Fibroblast of skin of abdomen (primary cell): Measurements from ENCODE around the gene SCN8A. TPM values are rescaled to one million over a fixed set of nuclear protein-coding genes. Genes with fewer than 3 reads are reported as not detected.
A peak's percentile ranks its signal among the peaks of the same experiment; 100 is the strongest.
"Not testable (repeated sequence)": the region's sequence is repeated elsewhere in the genome, so short reads cannot be mapped to it uniquely, and the experiment has no call there.

Experiments used
- DNase-seq: peaks from one replicate; pipeline ENCODE4 v3.0.0-alpha.2; 2013
- polyA plus RNA-seq, 2 experiments: library from polyadenylated mRNA; unstranded; fragments of 120-200 nt; gene quantifications; one replicate each; pipeline ENCODE4 v1.2.1, GENCODE V29; 2013; ENCODE audit not compliant: insufficient read length in 2 of 2

SCN8A gene
- 11.3 TPM for polyA plus RNA-seq (2013, experiment 1 of 2; ENCODE audit: insufficient read length)
- polyA plus RNA-seq (2013, experiment 2 of 2; ENCODE audit: insufficient read length) = 11.2 TPM

DNA sequence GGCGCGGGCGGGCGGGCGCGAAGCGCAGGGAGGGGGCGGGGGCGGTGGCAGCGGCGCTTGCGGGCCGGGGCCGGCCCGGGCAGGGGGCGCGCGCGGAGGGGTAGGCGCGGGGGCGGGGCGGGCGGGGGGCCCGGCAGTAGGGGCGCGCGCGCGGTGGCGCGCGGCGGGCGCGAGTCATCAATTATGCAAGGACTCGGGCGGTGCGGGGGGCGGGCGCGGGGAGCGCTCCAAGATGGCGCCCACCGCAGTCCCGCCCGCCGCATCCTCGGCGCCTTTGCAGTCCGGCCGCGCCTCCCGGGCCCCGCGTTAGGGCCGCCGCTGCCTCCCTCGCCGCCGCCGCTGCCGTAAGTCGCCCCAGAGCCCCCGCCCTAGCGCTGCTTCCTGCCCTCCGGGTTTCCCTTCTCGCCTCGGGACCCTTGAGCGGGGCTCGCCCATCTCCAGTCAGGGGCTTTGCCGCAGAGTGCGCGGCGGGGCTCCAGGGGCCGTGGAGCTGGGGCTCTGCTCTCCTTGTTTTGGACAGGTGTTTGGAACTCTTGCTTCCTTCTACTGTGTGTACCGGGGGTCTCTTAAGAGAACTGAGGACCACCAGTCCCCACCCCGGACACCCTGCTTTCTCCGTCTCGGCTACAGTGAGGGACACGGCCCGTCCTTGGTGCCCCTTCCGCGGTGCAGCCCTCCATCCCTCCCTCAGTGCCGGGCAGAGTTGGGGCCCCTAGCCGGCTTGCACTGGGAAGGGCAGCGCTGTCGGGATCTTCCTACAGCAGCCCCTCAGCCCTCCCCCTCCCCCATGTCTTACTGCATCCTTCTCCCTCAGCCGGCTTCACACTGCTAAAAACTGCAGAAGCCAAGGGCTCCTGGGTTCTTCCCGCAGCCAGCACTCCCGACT lies at the start of gene SCN8A:
TSS of gene SCN8A (plus strand) at position 218 of the 886 bp plus-strand sequence. CDS start 71,585 bp downstream, outside the sequence.
- DNase-seq = peak; percentile 76

DNA sequence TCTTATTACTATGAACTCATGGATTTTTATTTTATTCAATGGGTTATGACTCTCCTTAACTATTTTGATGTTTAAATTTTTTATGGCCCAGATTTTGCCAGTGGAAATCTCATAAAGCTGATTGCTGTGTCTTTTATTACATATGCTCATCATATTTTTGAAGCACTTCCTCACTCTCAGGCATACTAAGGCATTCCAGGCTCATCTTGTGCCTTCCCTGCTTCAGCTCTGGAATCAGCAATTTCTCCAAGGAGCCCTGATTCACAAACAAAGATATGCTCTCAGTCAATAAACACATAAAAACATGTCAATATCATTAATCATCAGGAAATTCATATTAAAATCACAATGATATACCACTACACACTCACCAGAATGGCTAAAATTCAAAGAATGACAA lies 44.9 kb upstream of the SCN8A start:
- no peak for DNase-seq

DNA sequence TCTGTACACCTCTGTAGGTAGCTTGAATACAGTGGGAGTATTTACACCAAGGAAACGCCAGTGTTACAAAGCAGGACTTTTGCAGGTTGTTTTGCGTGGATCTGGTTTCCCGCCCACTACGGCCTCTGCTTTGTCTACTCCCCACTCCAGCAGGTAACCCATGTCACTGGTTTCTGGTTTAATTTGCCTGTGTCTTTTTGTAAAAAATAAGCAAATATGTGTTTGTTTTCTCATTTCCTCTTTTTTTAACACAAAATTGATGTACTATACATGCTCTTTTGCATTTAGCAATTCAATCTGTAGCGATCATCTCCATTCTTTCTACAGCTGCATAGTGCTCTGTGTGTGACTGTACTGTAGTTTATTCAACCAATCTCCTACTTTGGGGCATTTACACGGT lies 43.4 kb upstream of the SCN8A start:
- no peak for DNase-seq

DNA sequence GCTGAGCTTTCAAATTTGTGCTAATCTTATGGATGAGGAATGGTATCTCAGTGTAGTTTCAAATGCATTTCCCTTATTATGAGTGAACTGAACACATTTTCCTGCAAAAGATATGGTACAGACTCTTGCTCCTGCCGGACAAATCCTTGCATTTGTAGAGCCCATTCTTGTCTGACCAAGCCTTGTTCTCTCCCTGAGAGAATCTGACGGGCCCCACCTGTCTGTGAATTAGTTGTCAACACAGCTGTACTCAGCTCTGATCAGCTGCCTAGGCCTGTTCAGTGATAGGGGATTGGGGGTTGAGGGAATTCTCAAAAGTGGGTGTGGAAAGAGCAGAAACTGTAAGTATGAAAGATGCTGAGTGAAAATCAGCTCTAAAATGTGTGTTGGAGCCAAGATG lies 42.8 kb upstream of the SCN8A start:
- no peak for DNase-seq

DNA sequence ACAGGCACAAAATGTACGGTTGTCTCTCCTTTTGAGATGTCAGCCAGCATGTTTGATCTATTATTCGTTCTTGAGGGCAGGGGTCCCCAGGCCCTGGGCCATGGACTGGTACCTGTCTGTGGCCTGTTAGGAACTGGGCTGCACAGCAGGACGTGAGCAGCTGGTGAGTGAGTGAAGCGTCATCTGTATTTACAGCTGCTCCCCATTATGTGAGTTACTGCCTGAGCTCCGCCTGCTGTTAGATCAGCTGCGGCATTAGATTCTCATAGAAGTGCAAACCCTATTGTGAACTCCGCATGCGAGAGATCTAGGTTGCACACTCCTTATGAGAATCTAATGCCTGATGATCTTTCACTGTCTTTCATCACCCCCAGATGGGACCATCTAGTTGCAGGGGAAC lies 41.4 kb upstream of the SCN8A start:
- DNase-seq = peak; percentile 60

DNA sequence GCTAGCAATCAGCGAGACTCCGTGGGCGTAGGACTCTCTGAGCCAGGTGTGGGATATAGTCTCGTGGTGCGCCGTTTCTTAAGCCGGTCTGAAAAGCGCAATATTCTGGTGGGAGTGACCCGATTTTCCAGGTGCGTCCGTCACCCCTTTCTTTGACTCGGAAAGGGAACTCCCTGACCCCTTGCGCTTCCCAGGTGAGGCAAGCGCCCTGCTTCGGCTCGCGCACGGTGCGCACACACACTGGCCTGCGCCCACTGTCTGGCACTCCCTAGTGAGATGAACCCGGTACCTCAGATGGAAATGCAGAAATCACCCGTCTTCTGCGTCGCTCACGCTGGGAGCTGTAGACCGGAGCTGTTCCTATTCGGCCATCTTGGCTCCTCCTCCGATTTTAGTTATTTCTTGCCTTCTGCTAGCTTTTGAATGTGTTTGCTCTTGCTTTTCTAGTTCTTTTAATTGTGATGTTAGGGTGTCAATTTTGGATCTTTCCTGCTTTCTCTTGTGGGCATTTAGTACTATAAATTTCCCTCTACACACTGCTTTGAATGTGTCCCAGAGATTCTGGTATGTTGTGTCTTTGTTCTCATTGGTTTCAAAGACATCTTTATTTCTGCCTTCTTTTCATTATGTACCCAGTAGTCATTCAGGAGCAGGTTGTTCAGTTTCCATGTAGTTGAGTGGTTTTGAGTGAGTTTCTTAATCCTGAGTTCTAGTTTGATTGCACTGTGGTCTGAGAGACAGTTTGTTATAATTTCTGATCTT lies 22.6 kb upstream of the SCN8A start:
- not testable (repeated sequence) for DNase-seq

DNA sequence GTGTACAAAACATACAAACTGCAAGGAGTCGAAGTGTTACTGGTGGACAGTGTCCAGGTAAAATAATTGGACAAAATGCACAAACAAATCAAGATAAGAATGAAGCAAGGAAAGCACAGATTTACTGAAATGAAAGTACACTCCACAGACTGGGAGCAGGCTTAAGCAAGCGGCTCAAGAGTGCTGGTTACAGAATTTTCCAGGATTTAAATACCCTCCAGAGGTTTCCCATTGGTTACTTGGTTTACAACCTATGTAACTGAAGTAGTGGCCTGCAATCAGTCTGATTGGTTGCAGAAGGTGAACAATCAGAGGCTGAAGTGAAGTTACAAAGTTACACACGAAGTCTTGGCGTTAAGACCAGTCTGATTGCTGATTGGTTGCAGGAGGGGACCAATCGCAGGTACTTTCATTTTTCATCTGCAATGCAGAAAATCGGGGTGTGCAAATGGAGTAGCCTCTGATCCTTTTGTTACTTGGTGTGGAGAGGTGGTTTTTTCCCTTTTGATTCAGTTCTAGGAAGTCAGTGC lies 11.6 kb upstream of the SCN8A start:
- no peak for DNase-seq

DNA sequence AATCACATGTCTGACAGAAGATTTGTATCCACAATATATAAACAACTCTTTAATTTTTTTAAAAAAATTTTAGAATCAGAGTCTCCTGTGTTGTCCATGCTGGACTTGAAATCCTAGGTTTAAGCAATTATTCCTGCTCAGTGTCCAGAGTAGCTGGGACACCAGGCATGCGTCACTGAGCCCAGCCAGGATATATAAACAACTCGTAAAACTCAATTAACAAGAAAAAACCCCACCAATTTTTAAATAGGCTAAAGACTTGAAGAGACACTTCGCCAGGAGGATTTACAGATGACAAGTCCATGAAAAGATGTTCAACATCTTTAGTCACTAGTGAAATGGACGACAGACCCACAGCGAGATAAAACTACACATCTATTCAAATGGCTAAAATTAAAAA lies 2.0 kb upstream of the SCN8A start:
- no peak for DNase-seq

DNA sequence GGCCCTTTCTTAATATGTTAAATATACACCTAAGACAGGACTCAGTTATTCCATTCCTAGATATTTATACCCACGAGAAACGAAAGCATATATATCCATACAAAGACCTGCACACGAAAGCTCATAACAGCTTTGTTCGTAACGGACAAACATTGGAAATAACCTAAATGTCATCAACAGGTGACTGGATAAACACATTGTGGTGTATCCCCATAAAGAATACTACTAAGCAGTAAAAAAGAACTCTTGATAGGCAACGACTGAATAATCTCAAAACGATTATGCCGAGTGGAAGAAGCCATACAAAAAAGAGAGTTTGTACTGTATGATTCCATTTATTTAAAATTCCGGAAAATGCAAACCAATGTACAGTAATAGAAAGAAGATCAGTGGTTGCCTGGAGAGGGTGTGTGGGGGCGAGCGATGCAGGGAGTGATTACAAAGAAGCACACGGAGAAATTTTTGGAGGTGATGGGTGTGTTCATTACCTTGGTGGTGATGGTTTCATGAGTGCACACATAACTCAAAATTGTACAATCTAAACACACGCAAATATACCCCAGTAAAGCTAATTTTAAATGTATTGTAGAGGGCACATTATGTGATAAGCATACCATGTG lies 1.4 kb upstream of the SCN8A start:
- no peak for DNase-seq

DNA sequence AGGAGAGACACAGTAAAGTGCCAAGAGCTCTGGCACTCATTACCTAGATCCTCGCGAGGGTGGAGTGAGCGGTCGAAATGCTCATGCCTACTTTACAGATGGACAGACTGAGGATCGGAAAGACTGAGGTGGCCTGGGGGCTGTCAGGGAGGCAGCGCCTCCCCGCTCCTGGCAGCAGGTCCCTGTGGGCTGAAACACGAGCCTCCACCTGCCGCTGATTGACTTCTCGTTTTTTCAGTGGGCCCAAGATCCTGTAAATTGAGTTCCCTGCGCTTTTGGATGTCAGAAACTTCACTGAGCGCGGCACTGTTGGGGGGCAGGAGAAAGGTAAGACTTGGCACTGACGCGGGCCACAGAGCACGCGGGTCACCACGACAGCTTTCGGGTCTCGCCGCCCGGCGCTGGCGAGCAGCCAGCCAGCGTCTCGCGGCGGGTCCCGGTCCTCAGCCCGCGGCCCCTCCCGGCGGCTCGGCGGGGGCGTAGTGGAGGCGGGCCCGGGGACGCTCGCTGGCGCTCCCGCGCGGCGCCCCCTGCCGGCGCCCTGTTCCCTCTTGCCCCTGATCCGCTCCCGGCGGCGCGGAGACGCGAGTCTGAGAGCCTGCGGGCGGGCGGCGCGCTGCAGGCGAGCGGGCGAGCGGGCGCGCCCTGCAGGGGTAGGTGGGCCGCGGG lies 552 bp upstream of the SCN8A start:
- DNase-seq = peak; percentile 87

DNA sequence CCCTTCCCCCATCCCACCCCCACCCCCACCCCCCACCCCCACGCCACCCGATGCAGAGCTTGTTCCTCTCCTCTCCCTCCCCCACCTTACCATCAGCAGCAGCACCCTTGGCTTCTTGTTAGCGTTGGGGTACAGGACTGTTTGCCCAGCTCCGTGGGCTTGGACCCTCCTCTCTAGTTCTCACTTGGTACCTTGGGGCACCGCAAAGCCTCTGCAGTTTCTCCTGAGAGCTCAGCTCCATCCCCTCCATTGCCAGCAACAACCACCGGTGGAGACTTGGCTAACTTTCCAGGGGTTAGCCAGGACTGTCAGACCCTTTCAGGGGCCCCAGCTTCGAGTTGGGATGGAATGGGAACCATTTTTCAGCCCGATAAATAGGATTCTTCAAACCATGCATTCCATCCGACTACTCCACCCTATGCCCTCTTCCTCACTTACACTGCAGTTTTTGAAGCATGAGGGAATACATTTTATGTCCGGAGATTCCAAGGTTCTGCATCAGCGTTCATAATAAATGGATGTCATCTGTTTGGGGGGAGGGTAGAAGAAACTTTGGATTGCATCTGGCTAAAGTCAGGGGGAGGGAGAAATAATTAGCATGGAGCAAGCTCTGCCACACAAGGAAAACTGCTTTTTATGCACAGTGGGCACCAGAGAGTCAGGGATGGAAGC lies 1.1 kb downstream of the SCN8A start:
- DNase-seq = peak; percentile 93

DNA sequence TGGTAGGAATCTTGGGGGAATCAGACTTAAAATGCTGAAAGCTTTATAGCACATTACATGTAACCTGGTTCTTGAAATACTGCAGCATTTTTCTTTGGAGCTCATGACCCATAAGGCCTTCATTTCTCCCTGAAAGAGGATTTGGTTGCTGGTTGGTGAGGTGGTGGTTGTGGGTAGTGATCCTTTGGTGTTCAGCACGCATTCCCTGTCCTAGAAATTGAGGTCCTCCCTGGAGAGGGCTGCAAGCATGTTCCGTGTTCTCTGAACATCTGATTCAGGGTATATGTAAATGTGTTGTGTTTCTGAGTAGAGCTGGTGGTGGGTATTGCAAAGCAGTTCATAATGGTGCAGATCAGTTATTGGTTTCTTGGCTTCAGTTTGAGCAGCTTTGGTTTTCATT lies 2.0 kb downstream of the SCN8A start:
- no peak for DNase-seq

DNA sequence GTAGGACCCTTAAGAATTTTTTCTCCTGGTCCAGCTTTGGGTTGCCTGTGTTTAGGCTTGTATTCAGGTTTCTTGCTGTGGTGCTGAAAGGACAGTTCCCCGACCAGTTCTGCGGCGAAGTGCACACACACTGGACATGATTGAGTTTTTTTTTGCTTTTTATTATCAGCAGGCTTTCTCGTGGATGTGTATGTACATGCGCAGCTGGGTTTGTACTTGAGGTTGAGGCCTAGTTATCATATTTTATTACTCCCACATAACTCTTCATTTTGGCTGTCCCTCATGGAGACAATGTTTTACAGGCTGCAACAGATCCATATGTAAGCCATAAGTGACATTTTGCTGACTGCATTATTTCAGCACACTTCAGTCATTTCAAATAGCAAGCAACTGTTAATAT lies 2.5 kb downstream of the SCN8A start:
- DNase-seq = peak; percentile 73

DNA sequence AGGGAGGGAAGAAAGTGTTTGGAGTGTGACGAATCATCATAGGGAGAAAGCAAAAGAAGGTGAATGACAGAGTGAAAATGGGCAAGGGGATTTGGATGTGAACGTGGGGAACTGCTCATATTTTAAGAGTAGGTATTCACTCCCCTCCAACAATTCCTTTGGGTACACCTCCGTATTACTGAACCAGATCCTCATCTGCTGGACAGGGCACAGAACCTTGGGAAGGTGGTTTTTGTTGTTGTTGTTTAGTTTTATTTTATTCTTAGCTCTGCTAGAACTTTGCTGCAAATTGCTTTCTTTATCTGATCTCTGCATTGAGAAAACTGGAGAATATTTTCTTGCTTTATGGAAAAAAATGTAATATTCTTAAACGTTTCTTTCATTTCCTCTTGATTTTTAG lies 7.1 kb downstream of the SCN8A start:
- no peak for DNase-seq

DNA sequence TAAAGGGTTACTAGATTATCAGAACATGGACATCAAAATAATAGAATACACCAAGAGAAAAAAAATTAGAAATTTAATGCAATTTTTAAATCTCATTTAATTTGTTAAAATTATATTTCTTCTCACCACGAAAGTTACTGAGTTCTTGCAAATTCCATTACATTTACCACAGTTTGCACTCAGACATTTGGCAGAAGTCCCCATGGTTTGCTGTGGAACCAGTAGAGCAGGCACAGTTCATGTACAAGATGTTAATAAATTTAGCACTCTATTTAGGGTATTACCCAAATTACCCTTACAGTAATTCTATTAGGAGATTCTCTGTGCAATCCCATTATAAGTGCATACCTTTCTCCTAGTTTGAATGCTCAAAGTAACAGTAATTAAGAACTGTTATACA lies 9.7 kb downstream of the SCN8A start:
- DNase-seq = no peak

DNA sequence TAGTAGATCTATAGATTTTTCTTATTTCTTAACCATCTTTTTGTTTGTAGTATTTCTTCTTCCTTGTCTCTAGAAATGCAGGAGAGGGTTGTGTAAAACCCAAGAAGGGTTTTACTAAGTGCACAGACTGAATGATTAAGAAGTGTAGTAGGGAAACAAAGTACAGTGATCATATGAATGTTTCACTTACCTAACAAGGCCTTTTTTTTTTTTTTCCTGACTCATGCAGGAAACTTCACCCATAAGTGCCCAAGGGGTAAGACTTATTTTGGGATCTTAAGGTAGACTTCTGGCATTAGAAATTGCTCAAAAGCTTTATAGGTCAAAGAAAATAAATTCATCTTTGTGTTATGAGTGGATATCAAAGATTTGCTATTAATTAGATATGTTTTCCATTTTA lies 10.2 kb downstream of the SCN8A start:
- DNase-seq = no peak

DNA sequence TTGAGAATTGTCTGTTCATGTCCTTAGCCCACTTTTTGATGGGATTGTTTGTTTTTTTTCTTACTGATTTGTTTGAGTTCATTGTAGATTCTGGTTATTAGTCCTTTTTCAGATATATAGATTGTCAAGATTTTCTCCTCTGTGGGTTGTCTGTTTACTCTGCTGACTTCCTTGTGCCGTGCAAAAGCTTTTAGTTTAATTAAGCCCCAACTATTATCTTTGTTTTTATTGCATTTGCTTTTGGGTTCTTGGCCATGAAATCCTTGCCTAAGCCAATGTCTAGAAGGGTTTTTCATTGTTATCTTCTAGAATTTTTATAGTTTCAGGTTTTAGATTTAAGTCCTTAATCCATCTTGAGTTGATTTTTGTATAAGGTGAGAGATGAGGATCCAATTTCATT lies 14.9 kb downstream of the SCN8A start:
- DNase-seq = not testable (repeated sequence)

DNA sequence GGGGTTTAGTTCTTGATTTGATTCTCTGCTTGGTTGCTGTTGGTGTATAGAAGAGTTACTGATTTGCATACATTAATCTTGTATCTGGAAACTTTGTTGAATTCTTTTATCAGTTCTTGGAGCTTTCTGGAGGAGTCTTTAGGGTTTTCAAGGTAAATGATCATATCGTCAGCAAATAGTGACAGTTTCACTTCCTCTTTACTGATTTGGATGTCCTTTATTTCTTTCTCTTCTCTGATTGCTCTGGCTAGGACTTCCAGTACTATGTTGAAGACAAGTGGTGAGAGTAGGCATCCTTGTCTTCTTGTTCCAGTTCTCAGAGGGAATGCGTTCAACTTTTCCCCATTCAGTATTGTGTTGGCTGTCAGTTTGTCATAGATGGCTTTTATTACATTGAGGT lies 16.2 kb downstream of the SCN8A start:
- DNase-seq = not testable (repeated sequence)

DNA sequence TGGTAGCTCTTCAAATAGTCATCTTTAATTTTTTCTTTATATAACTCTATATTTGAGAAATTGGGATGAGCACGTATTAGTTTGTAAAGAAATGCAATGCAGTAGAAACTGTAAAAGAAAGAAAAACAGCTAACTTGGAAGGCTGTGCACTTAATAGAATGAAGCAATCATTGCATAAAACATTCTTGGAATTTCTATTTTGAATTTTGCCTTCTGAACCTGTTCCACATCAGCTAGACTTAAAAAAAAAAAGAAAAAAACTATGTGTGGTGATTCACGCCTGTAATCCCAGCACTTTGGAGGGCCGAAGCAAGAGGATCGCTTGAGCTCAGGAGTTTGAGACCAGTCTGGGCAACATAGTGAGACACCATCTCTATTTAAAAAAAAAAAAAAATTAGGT lies 29.4 kb downstream of the SCN8A start:
- peak; percentile 74 for DNase-seq

DNA sequence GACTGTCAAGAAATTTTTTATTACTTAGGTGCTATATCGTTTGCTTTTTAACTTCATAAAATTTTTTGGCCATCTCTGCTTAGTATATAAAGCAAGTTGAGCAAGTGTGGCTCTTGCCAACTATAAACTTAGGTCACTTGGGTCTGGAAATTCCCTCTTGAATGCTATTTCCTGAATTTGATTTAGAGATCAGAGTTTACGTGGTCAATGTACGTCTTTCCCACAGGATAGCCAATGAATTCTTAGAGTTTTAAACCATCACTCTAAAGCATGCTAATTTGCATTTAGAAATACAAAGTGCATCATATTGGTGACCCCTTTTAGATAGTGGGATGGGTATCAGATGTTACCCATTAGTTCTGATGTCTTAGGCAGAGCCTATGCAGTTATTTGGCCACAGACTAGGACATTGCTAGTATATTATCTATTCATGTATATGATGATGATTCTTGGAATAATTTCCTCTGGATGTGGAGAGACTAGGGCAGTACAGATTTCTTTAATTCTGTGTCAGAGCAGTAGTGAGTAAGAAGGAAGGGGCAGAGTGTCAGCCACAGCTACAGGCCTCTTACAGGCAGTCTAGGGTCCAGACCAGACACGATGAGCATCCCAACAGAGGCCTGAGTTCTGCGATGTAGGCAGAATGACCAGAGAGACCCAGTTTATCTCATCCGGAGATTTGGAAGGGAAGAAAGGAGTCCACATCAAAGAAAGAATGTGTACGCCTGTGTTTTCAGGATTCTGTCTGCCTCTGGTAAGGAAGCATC lies 30.3 kb downstream of the SCN8A start:
- peak; percentile 72 for DNase-seq

DNA sequence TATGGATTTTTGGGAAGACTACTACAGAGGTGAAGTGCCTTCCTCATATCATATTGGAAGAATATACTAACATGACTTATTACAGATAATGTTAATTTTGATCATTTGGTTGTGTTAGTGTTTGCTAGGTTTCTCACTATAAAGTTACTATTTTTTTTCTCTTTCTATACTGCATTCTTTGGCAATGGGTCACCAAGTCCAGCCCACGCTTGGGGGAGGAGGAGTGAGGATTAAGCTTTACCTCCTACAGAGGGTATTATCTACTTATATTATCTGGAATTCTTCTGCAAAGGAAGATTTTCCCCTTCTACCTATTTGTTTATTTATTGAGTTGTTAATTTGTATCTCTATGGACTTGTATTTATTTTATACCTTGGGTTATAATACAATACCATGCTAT lies 31.5 kb downstream of the SCN8A start:
- DNase-seq = peak; percentile 71
